ENCODE measurements around the gene YTHDC2. TPM values are rescaled to one million over a fixed set of nuclear protein-coding genes. Genes with fewer than 3 reads are reported as not detected.

Gene YTHDC2
- total RNA-seq, 3 donors from 2014 or later (not counting 1 experiment from before 2014, with no cell fraction given), result 37.7 to 38.8 (median 38.0) TPM

DNA sequence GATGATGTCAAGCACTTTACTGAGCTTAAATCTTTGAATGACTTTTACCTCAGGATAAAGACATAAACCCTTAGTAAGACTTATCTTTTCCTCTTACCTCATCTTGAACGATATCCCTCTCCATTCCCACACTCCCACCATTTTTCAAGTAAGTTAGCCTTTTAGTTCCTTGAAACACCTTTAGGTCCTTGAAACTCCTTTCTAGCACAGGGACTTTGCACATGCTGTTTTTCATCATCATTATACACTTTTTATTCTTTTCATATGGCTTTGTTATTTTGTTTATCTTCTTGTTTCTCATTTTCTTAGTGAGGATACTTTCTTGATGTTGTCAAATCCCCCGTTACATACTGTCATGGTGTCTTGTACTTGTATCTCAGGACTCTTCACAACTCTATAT lies 24.8 kb downstream of the YTHDC2 start:
- intact Hi-C loops (cut with micrococcal nuclease), result no loop called here
- WGBS (ENCODE audit: insufficient coverage), result 51% methylated on average over 2 of the region's 2 CpGs
- Mint-ChIP-seq H3K4me3 (no peak overlapping the region), H3K36me3 (peaks cover 13% of the 10 kb centered on the region), H3K27me3 (ENCODE audit: low read depth in 2 of 2) (no peaks in the 10 kb centered on the region), H3K4me1 (peaks cover 3 to 5% of the 10 kb centered on the region in 2 donors), H3K9me3 (no peaks in the 10 kb centered on the region), H3K27ac (no peak overlapping the region)
- DNase-seq, result no peak
- TF ChIP-seq, protein P1, sequence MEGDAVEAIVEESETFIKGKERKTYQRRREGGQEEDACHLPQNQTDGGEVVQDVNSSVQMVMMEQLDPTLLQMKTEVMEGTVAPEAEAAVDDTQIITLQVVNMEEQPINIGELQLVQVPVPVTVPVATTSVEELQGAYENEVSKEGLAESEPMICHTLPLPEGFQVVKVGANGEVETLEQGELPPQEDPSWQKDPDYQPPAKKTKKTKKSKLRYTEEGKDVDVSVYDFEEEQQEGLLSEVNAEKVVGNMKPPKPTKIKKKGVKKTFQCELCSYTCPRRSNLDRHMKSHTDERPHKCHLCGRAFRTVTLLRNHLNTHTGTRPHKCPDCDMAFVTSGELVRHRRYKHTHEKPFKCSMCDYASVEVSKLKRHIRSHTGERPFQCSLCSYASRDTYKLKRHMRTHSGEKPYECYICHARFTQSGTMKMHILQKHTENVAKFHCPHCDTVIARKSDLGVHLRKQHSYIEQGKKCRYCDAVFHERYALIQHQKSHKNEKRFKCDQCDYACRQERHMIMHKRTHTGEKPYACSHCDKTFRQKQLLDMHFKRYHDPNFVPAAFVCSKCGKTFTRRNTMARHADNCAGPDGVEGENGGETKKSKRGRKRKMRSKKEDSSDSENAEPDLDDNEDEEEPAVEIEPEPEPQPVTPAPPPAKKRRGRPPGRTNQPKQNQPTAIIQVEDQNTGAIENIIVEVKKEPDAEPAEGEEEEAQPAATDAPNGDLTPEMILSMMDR (IDR thresholded peaks at IDR 0.05), result no peak
- no peaks in the 10 kb centered on the region for H3K9me3 ChIP-seq (ENCODE audit: control insufficient read depth, insufficient read depth, low read length)
- H3K4me3 ChIP-seq (ENCODE audit: low read length), result no peak overlapping the region
- H3K36me3 ChIP-seq (ENCODE audit: control insufficient read depth, insufficient read depth, low read length), result peaks cover 51% of the 10 kb centered on the region
- no peak for ATAC-seq
- no peaks in the 10 kb centered on the region for H3K27me3 ChIP-seq (ENCODE audit: control insufficient read depth, insufficient read depth, low read length)
- no peak overlapping the region for H3K27ac ChIP-seq (ENCODE audit: low read length)
- no peaks in the 10 kb centered on the region for H3K4me1 ChIP-seq (ENCODE audit: control insufficient read depth, insufficient read depth, low read length)

DNA sequence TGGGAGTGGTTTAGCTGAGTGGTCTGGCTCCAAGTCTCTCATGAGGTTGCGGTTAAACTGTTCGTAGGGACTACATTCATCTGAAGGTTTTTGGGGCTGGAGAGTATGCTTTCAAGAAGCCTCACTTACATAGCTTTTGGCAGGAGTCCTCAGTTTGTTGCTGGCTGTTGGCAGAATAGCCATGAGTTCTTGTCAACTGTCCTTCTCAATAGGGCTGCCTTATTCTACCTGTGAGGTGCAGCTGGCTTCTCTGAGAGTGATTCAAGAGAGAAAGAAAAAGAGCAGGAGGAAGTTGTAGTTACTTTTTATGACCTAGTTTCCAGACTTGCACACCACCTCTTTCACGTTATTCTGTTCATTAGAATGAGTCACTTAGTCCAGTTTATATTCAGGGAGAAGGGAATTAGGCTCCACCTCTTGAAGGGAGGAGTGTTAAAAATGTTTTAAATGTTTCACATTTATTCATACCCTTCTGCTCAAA lies 33.2 kb downstream of the YTHDC2 start:
- Mint-ChIP-seq H3K4me3 (no peak overlapping the region), H3K9me3 (no peaks in the 10 kb centered on the region), H3K27ac (no peak overlapping the region), H3K27me3 (ENCODE audit: low read depth in 2 of 2) (no peaks in the 10 kb centered on the region), H3K4me1 (peaks cover 7 to 12% of the 10 kb centered on the region in 2 donors), H3K36me3 (peaks cover 39% of the 10 kb centered on the region)
- Histone ChIP-seq H3K27ac (ENCODE audit: low read length) (no peak overlapping the region), H3K36me3 (ENCODE audit: control insufficient read depth, insufficient read depth, low read length) (peaks cover 42% of the 10 kb centered on the region), H3K4me1 (ENCODE audit: control insufficient read depth, insufficient read depth, low read length) (no peaks in the 10 kb centered on the region), H3K27me3 (ENCODE audit: control insufficient read depth, insufficient read depth, low read length) (no peaks in the 10 kb centered on the region), H3K9me3 (ENCODE audit: control insufficient read depth, insufficient read depth, low read length) (no peaks in the 10 kb centered on the region), H3K4me3 (ENCODE audit: low read length) (no peak overlapping the region)
- TF ChIP-seq, protein P1 (IDR thresholded peaks at IDR 0.05), result no peak
- intact Hi-C loops (cut with micrococcal nuclease), result no loop called here
- DNase-seq (no peak), ATAC-seq (no peak)
- 91% methylated on average over 3 of the region's 3 CpGs for WGBS (ENCODE audit: insufficient coverage)

DNA sequence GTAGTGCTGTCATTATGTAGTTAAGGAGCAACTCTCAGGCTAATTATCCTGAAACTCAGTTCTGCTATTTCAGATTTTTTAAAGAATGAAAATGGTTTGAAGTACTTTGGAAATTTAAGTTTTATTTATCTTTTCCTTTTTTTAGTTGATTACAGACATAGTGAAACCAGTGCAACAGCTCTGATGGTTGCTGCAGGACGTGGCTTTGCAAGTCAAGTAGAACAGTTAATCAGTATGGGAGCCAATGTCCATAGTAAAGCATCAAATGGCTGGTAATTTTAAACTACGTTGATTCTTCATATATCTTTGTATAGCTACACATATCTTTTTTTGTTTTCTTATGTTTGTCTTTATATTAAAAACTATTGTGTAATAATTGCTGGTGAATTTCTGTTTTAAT lies 34.9 kb downstream of the YTHDC2 start:
- DNase-seq, result no peak
- Mint-ChIP-seq H3K4me1 (peaks cover 7 to 8% of the 10 kb centered on the region in 2 donors), H3K27ac (no peak overlapping the region), H3K27me3 (ENCODE audit: low read depth in 2 of 2) (no peaks in the 10 kb centered on the region), H3K9me3 (no peaks in the 10 kb centered on the region), H3K36me3 (peaks cover 42% of the 10 kb centered on the region), H3K4me3 (no peak overlapping the region)
- Histone ChIP-seq H3K27ac (ENCODE audit: low read length) (no peak overlapping the region), H3K4me1 (ENCODE audit: control insufficient read depth, insufficient read depth, low read length) (no peaks in the 10 kb centered on the region), H3K9me3 (ENCODE audit: control insufficient read depth, insufficient read depth, low read length) (no peaks in the 10 kb centered on the region), H3K4me3 (ENCODE audit: low read length) (no peak overlapping the region), H3K36me3 (ENCODE audit: control insufficient read depth, insufficient read depth, low read length) (peaks cover 49% of the 10 kb centered on the region), H3K27me3 (ENCODE audit: control insufficient read depth, insufficient read depth, low read length) (no peaks in the 10 kb centered on the region)
- intact Hi-C loops (cut with micrococcal nuclease), result no loop called here
- WGBS (ENCODE audit: insufficient coverage), result 67% methylated on average over 1 of the region's 2 CpGs
- ATAC-seq, result no peak
- TF ChIP-seq, protein P1 (IDR thresholded peaks at IDR 0.05), result no peak

DNA sequence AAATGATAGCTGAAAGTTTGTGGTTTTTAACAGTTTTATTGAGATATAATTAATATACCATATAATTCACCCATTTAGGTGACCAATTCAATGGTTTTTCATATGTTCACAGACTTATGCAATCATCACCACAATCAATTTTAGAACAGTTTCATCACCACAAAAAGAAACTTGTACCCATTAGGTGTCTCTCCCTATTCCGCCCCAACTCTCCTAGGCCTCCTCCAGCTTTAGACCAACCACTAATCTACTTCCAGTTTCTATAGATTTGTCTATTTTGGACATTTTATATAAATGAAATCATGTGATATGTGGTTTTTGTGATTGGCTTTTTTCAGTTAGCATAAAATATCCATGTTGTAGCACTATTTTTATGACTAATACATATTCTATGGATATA lies 38.6 kb downstream of the YTHDC2 start:
- TF ChIP-seq, protein P1 (IDR thresholded peaks at IDR 0.05), result no peak
- DNase-seq, result no peak
- Mint-ChIP-seq H3K27me3 (ENCODE audit: low read depth in 2 of 2) (no peaks in the 10 kb centered on the region), H3K36me3 (peaks cover 28% of the 10 kb centered on the region), H3K4me1 (no peaks in the 10 kb centered on the region), H3K9me3 (no peaks in the 10 kb centered on the region), H3K27ac (no peak overlapping the region), H3K4me3 (no peak overlapping the region)
- Histone ChIP-seq H3K4me1 (ENCODE audit: control insufficient read depth, insufficient read depth, low read length) (no peaks in the 10 kb centered on the region), H3K9me3 (ENCODE audit: control insufficient read depth, insufficient read depth, low read length) (no peaks in the 10 kb centered on the region), H3K36me3 (ENCODE audit: control insufficient read depth, insufficient read depth, low read length) (peaks cover 62% of the 10 kb centered on the region), H3K4me3 (ENCODE audit: low read length) (no peak overlapping the region), H3K27ac (ENCODE audit: low read length) (no peak overlapping the region), H3K27me3 (ENCODE audit: control insufficient read depth, insufficient read depth, low read length) (no peaks in the 10 kb centered on the region)
- intact Hi-C loops (cut with micrococcal nuclease), result no loop called here
- no peak for ATAC-seq
- 100% methylated on average over 1 of the region's 1 CpG for WGBS (ENCODE audit: insufficient coverage)

All from natural killer cell (primary cell).